Nephron (organoid): ENCODE measurements around the gene PPFIBP1.
"Not testable (repeated sequence)": the region's sequence is repeated elsewhere in the genome, so short reads cannot be mapped to it uniquely, and the experiment has no call there.

Source experiments
- H3K27ac Mint-ChIP-seq, 3 experiments: 2 replicates each; pipeline ENCODE4 v1.8.0; 2020; ENCODE audit warnings: mixed read lengths in 3 of 3, mild to moderate bottlenecking in 2 of 3, moderate library complexity in 1 of 3
- H3K27me3 Mint-ChIP-seq: 2 replicates; pipeline ENCODE4 v1.8.0; 2021; ENCODE audit warnings: low read depth, mild to moderate bottlenecking, moderate library complexity, mixed read lengths
- H3K36me3 Mint-ChIP-seq: 2 replicates; pipeline ENCODE4 v1.8.0; 2020; ENCODE audit warnings: low read depth, mixed read lengths
- H3K4me1 Mint-ChIP-seq: 2 replicates; pipeline ENCODE4 v1.8.0; 2020; ENCODE audit warnings: mixed read lengths
- H3K4me3 Mint-ChIP-seq, 3 experiments: 2 replicates each; pipeline ENCODE4 v1.8.0; 2020; ENCODE audit warnings: mild to moderate bottlenecking in 3 of 3, mixed read lengths in 3 of 3, moderate library complexity in 2 of 3
- H3K9me3 Mint-ChIP-seq: 2 replicates; pipeline ENCODE4 v1.8.0; 2020; ENCODE audit warnings: mixed read lengths
- TF ChIP-seq, protein P1 (sequence below), 3 experiments: fragments of 200-600 bp; sonication (generic); IDR thresholded peaks; one replicate each; pipeline ENCODE4 v1.5.0; 2021; ENCODE audit warnings: antibody characterized with exemption in 3 of 3; ENCODE audit not compliant: unreplicated experiment in 3 of 3

The PPFIBP1 gene

DNA sequence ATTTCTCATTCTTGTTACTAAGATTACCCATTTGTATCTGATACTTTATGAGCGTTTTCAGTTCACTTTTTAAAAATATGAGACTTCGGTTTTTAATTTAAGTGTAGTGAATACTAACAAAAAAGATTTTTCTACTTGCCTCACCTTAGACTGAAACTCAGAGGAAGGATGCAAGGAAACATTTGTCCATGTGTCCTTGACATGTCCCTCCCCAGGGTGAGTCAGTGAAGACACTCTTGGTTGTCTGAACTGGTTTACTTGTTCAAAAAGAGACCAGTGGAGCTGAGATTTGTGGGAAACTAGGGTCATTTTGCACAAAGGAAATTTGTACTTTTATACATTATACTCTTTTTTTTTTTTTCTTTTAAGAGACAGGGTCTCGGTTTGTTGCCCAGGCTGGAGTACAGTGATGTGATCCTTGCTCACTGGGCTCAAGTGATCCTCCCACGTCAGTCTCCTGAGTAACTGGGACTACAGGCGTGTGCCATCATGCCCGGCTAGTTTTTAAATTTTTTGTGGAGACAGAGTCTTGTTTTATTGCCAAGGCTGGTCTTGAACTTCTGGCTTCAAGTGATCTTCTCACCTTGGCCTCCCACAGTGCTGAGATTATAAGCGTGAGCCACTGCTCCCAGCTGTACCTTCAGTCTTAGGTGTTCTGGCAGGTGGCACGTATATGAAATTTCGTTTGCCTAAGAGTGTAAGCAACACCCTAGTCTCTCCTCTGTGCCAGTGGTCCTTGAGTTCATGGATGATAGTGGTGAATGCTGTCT is 56.7 kb downstream of the PPFIBP1 start:
- Mint-ChIP-seq H3K36me3 (peaks cover 40% of the 10 kb centered on the region), H3K4me3 (no peak overlapping the region), H3K4me1 (peaks cover 44% of the 10 kb centered on the region), H3K27ac (peak overlapping the region in 1 of 3 experiments; percentile 70), H3K27me3 (no peaks in the 10 kb centered on the region), H3K9me3 (no peaks in the 10 kb centered on the region)
- TF ChIP-seq, protein P1, sequence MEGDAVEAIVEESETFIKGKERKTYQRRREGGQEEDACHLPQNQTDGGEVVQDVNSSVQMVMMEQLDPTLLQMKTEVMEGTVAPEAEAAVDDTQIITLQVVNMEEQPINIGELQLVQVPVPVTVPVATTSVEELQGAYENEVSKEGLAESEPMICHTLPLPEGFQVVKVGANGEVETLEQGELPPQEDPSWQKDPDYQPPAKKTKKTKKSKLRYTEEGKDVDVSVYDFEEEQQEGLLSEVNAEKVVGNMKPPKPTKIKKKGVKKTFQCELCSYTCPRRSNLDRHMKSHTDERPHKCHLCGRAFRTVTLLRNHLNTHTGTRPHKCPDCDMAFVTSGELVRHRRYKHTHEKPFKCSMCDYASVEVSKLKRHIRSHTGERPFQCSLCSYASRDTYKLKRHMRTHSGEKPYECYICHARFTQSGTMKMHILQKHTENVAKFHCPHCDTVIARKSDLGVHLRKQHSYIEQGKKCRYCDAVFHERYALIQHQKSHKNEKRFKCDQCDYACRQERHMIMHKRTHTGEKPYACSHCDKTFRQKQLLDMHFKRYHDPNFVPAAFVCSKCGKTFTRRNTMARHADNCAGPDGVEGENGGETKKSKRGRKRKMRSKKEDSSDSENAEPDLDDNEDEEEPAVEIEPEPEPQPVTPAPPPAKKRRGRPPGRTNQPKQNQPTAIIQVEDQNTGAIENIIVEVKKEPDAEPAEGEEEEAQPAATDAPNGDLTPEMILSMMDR (IDR thresholded peaks at IDR 0.05; ENCODE audit: unreplicated experiment in 3 of 3): no peak

DNA sequence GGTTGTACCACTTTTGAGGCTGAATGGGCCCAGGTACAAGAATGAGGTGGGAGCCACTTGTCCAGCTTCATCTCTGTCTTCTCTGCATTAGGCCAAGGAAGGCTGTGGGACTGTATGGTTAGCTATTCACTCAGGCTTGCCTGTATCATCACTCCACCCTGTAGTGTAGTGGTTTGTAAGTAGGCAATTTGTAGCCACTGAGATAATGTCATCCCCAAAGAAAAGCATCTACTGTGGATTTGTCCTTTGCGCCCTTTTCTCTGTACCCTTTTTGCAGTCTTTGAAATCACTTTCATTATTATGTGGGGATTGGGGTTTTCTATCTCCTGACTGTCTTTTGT is 57.3 kb downstream of the PPFIBP1 start:
- H3K4me1 Mint-ChIP-seq: peaks cover 39% of the 10 kb centered on the region
- H3K27ac Mint-ChIP-seq: peak overlapping the region in 1 of 3 experiments; percentile 70

DNA sequence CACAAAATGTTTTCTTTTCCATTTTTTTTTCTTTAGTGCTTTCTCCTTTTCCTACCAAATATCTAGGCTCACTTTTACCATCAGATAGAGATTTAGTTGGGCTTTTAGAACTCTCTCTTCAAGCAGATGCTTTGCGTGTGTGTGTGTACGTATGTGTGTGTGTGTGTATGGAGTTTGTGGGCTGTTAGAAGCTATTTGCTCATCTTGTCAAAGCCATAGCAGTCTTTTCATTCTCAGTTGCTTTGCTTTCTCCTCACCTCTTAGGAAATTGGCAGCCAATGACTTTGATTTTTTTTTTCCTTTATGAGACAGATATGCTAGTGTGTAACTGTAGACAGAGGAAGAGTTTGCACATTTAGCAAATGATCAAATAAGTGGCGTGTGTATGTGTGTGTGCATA is 57.8 kb downstream of the PPFIBP1 start:
- not testable (repeated sequence) for H3K4me3 Mint-ChIP-seq, H3K9me3 Mint-ChIP-seq, H3K27me3 Mint-ChIP-seq
- Mint-ChIP-seq H3K36me3 (peaks cover 40% of the 10 kb centered on the region), H3K4me1 (peaks cover 33% of the 10 kb centered on the region), H3K27ac (peak overlapping the region; percentile 11 to 70 (median 14))

More for the DNA sequence above, 57.3 kb downstream of the PPFIBP1 start:
- H3K27me3 Mint-ChIP-seq, H3K4me3 Mint-ChIP-seq, H3K9me3 Mint-ChIP-seq: not testable (repeated sequence)
- H3K36me3 Mint-ChIP-seq: peaks cover 40% of the 10 kb centered on the region

DNA sequence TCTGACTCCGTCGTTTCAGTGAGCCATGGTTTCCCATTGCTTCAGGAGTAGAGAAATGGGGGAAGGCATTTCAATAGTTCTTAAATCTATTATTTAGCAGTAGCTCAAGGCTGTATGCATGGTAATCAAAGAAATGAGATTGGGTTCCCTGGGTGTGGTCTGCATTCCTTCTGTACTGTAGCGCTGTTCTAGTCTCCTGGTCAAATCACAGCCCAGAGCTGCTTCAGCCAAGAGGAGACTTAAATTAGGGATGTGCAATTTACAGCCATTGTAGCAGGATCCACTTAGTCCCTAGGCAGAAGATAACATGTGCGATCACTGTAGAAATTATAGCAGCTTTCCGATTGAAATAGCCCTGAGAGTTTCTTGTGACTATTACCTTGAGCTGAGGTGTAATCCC is 58.4 kb downstream of the PPFIBP1 start:
- Mint-ChIP-seq H3K27ac (peak overlapping the region in 2 of 3 experiments; percentile 14 to 70), H3K4me1 (peaks cover 29% of the 10 kb centered on the region), H3K36me3 (peaks cover 40% of the 10 kb centered on the region)
- H3K9me3 Mint-ChIP-seq, H3K27me3 Mint-ChIP-seq, H3K4me3 Mint-ChIP-seq: not testable (repeated sequence)

DNA sequence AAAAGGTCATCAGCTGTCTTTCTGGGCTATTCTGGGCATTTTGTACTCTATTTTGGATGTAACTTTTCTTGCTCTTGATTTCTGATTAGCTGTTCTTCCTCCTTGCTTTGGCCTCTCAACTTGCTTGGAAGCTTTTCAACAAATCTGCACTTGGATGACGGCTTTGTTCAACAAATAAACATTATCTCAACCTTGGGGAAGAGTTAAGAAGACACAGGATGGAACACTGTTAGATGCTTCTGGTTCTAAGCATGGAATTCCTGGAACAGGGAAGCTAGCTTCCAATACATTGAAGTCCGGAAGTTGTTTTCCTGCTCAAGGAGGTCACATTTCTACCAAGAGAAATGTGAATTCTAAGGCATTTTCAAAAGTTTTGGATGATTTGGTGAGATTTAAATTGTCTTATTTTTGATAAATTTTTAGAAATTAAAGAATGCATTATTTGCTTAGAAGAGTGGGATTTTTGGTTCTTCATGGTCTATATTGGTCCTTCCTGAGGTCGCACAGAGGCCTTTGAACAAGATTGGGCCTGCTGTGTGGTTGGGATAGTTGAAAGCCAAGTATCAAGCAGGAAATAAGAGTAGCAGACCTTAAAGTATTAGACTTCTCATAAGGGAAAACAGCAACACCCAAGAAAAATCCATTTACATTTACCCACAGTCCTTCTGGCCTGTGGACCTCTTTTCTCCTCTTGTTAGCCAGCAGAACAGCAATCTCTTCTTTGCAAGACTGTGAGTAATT is 59.2 kb downstream of the PPFIBP1 start:
- Mint-ChIP-seq H3K36me3 (peaks cover 34% of the 10 kb centered on the region), H3K27ac (peak overlapping the region; percentile 27 to 70 (median 40)), H3K27me3 (no peaks in the 10 kb centered on the region), H3K9me3 (no peaks in the 10 kb centered on the region), H3K4me3 (peak overlapping the region in 1 of 3 experiments; percentile 5), H3K4me1 (peaks cover 23% of the 10 kb centered on the region)
- TF ChIP-seq, protein P1 (IDR thresholded peaks at IDR 0.05; ENCODE audit: unreplicated experiment in 3 of 3): no peak

DNA sequence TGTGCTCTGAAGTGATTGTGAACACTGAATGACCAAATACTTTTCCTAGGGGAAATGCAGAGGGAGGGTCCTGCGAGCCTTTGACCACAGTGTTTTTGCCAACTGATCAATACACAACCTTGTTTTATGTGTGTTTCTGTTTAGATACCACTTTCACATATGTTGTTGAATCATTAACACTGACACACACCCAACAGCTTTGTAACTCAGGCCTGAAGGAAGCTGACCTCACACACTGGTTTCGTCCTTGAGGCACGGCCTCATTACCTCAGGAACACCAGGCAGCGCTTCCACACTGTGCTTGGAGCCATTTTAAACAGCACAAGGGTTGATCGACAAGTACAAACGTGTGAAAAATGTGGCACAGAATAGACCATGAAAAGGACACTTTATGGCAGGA is 60.0 kb downstream of the PPFIBP1 start:
- Mint-ChIP-seq H3K4me1 (peaks cover 23% of the 10 kb centered on the region), H3K27ac (no peak overlapping the region), H3K4me3 (no peak overlapping the region), H3K36me3 (peaks cover 26% of the 10 kb centered on the region), H3K27me3 (no peaks in the 10 kb centered on the region), H3K9me3 (no peaks in the 10 kb centered on the region)
- TF ChIP-seq, protein P1 (IDR thresholded peaks at IDR 0.05; ENCODE audit: unreplicated experiment in 3 of 3): no peak

DNA sequence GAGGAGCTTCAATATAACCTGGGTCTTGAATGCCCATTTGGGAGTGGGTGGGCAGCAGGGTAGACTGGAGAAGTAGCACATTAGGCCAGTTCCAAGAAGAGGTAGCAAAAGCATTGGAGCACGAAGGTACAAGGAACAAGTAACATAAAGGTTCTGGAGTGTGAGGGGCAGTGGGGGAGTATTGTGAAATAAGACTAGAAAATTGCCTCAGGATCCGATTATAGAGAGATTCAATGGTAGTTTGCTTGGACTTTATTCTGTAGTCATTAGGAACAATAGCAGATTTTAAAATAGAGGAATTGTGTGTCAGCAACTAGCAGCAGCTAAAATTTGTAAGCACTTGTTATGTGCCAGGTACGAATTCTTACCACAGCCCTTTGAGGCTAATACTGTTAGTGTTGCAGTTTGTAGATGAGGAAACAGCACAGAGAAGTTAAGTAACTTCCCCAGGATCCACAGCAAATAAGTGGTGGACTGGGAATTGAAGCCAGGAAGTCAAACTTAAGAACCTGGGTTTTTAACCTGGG is 61.8 kb downstream of the PPFIBP1 start:
- Mint-ChIP-seq H3K27me3 (no peaks in the 10 kb centered on the region), H3K4me3 (no peak overlapping the region), H3K4me1 (peaks cover 23% of the 10 kb centered on the region), H3K36me3 (peaks cover 17% of the 10 kb centered on the region), H3K9me3 (no peaks in the 10 kb centered on the region), H3K27ac (peak overlapping the region in 1 of 3 experiments; percentile 8)
- TF ChIP-seq, protein P1 (IDR thresholded peaks at IDR 0.05; ENCODE audit: unreplicated experiment in 3 of 3): no peak

DNA sequence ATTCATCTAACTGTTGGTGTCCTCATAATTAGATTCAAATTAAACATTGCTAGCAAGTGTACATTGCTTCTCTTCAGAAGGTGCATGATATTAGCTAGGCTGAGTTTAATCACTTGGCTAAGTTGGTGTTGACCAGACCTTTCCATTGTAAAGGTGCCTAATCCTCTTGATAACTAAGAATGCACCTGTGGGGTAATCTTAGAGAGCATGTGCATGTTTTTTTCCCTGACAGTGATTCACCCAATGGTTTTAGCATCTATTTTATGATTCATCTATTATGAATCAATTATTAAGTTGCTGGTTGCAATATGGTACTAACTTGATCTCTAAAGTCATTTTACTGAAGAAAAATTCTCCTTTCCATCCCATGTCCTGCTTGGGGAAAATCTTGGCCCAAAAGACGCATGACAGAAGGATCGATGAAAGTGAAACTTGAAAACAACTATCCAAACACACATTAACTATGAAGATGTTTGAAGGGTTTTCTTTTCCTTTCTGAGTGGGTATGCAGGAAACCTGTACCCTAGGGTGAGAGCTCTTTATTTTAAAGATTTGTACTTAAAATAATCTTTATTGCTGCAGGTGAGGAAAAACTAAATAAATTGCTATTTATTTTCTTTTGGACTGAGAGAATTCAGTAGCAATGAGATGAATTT is 64.2 kb downstream of the PPFIBP1 start:
- not testable (repeated sequence) for H3K9me3 Mint-ChIP-seq, H3K27ac Mint-ChIP-seq, H3K4me3 Mint-ChIP-seq, H3K27me3 Mint-ChIP-seq
- Mint-ChIP-seq H3K4me1 (peaks cover 27% of the 10 kb centered on the region), H3K36me3 (peaks cover 19% of the 10 kb centered on the region)
